GM21786 (cell line): ENCODE measurements around the gene MFNG.

Experiments used
- ATAC-seq: cut with Tn5 transposase; IDR thresholded peaks from one replicate; pipeline ENCODE4 v1.9.1; 2021; ENCODE audit not compliant: unreplicated experiment

Gene MFNG

GRCh38 chr22:37427135-37427710 is 59.0 kb downstream of the MFNG start, which contains the start of gene ELFN2:
Gene ELFN2, minus strand, starts transcription at chr22:37427479. Its CDS starts 51,945 bp downstream, at chr22:37375534.
- no peak for ATAC-seq

- no peak for ATAC-seq
Measured at GRCh38 chr22:37426706-37427134, 59.5 kb downstream of the MFNG start.

GRCh38 chr22:37425800-37426705 is 60.1 kb downstream of the MFNG start:
- ATAC-seq: no peak

GRCh38 chr22:37425369-37425768 is 60.8 kb downstream of the MFNG start:
- no peak for ATAC-seq

GRCh38 chr22:37423283-37423682 is 62.9 kb downstream of the MFNG start:
- ATAC-seq: no peak

- no peak for ATAC-seq
Measured at GRCh38 chr22:37421468-37421877, 64.7 kb downstream of the MFNG start.

- no peak for ATAC-seq
Measured at GRCh38 chr22:37420686-37421467, 65.3 kb downstream of the MFNG start.

- no peak for ATAC-seq
Measured at GRCh38 chr22:37419969-37420685, 66.1 kb downstream of the MFNG start.

GRCh38 chr22:37419370-37419968 is 66.7 kb downstream of the MFNG start:
- ATAC-seq: no peak
